HepG2 (cell line): Measurements from ENCODE around the gene NDRG2. TPM values are rescaled to one million over a fixed set of nuclear protein-coding genes. Genes with fewer than 3 reads are reported as not detected.

ENCODE experiments used
- ATAC-seq: fragments of 200-7000 bp; cut with Tn5 transposase; 3 replicates; pipeline ENCODE4 v1.9.1; 2020; ENCODE audit warnings: mild to moderate bottlenecking, moderate library complexity
- BruUV-seq: library from RNA; stranded (reverse); fragments of 400-500 nt; replicated peaks from 2 replicates; lab custom pipeline; 2021; lab: Mats Ljungman, UMichigan
- CTCF ChIA-PET: fragments of 300-600 bp; formaldehyde crosslinking; extraction: SDS; loops from one replicate; lab custom pipeline; 2021; ENCODE audit warnings: low total read pairs, inconsistent platforms, low intra/inter-chr PET ratio; lab: Yijun Ruan, JAX
- POLR2A ChIA-PET: fragments of 350-600 bp; sonication (Branson Sonifier 250); formaldehyde crosslinking; loops from one replicate; lab custom pipeline; 2020; ENCODE audit warnings: antibody characterized with exemption, inconsistent platforms; lab: Yijun Ruan, JAX
- DNase-seq: peaks from one replicate; pipeline ENCODE4 v3.0.0-alpha.2; 2015; ENCODE audit warnings: low spot score
- FAIRE-seq: peaks from 3 replicates; lab custom pipeline; 2011; peaks lifted over from hg19 to GRCh38; lab: Jason Lieb, UNC
- H2AFZ ChIP-seq: one replicate; pipeline ENCODE4 v1.6.1; 2011; ENCODE audit warnings: low read length, inconsistent platforms
- H3K27ac ChIP-seq: fragments of 300-600 bp; 3 replicates; pipeline ENCODE4 v1.8.0; 2011; ENCODE audit warnings: mixed run types, mild to moderate bottlenecking, mixed read lengths, low read length, inconsistent platforms; ENCODE audit not compliant: insufficient read depth; ENCODE audit errors: extremely low read length
- H3K27me3 ChIP-seq, 2 experiments: fragments of 200-600 bp in 1 of 2; 2 replicates in 1 of 2; 3 replicates in 1 of 2; pipeline versions ENCODE4 v1.6.0 to v1.8.0; 2011; ENCODE audit warnings: low read length in 2 of 2, mild to moderate bottlenecking in 2 of 2, moderate library complexity in 2 of 2, inconsistent platforms in 1 of 2; ENCODE audit not compliant: insufficient read depth in 2 of 2, control insufficient read depth in 1 of 2
- H3K36me3 ChIP-seq, 2 experiments: fragments of 200-600 bp in 1 of 2; replicated peaks in 1 of 2; 2 replicates in 1 of 2; 3 replicates in 1 of 2; pipeline versions ENCODE4 v1.5.1 to v1.8.0; 2011; ENCODE audit warnings: low read length in 2 of 2, inconsistent platforms in 1 of 2; ENCODE audit not compliant: insufficient read depth in 2 of 2, control insufficient read depth in 1 of 2
- H3K4me1 ChIP-seq: 2 replicates; pipeline ENCODE4 v1.5.1; 2012; ENCODE audit warnings: low read length, inconsistent platforms; ENCODE audit not compliant: insufficient read depth
- H3K4me2 ChIP-seq: 2 replicates; pipeline ENCODE4 v1.6.0; 2011; ENCODE audit warnings: low read depth, low read length, inconsistent platforms
- H3K4me3 ChIP-seq, 3 experiments: fragments of 200-600 bp in 1 of 3; sonication (generic), shearing (Covaris generic) in 1 of 3; replicated peaks in 1 of 3; 2 replicates each; pipeline ENCODE4 v1.5.1; 2011 to 2016; ENCODE audit warnings: low read length in 3 of 3, inconsistent platforms in 2 of 3, low read depth in 2 of 3, mild to moderate bottlenecking in 2 of 3, control low read depth in 1 of 3, mixed read lengths in 1 of 3; ENCODE audit not compliant: insufficient read depth in 1 of 3
- H3K79me2 ChIP-seq: one replicate; pipeline ENCODE4 v1.6.1; 2011; ENCODE audit warnings: low read length, inconsistent platforms; ENCODE audit not compliant: insufficient read depth
- H3K9ac ChIP-seq: 2 replicates; pipeline ENCODE4 v1.6.0; 2011; ENCODE audit warnings: mild to moderate bottlenecking, low read depth, low read length, inconsistent platforms; ENCODE audit not compliant: insufficient read depth
- H3K9me3 ChIP-seq: 2 replicates; pipeline ENCODE4 v1.5.1; 2012; ENCODE audit warnings: mild to moderate bottlenecking, low read length
- H4K20me1 ChIP-seq: 2 replicates; pipeline ENCODE4 v1.6.0; 2011; ENCODE audit warnings: inconsistent platforms, mild to moderate bottlenecking, low read length, moderate library complexity; ENCODE audit not compliant: insufficient read depth
- MAFK ChIP-seq, 2 experiments: IDR thresholded peaks in 1 of 2; conservative IDR thresholded peaks in 1 of 2; 2 replicates each; pipeline ENCODE4 v1.6.1; 2011; ENCODE audit warnings: improper control_type of control experiment in 2 of 2, low read length in 2 of 2
- MED8 ChIP-seq: sonication (generic); formaldehyde crosslinking; IDR thresholded peaks from 2 replicates; pipeline ENCODE4 v1.8.1; 2023; ENCODE audit warnings: mild to moderate bottlenecking, missing genetic modification reagents; ENCODE audit not compliant: insufficient replicate concordance
- NFKB2 ChIP-seq: sonication (generic); formaldehyde crosslinking; IDR thresholded peaks from 2 replicates; pipeline ENCODE4 v1.4.0; 2020; ENCODE audit warnings: missing genetic modification reagents, borderline replicate concordance
- SALL2 ChIP-seq: sonication (generic); formaldehyde crosslinking; IDR thresholded peaks from 2 replicates; pipeline ENCODE4 v1.8.1; 2023; ENCODE audit warnings: mild to moderate bottlenecking, missing genetic modification reagents, inconsistent platforms
- TFE3 ChIP-seq: IDR thresholded peaks from 2 replicates; pipeline ENCODE4 v1.6.1; 2016
- ZFYVE20 ChIP-seq: sonication (generic); formaldehyde crosslinking; IDR thresholded peaks from 2 replicates; pipeline ENCODE4 v1.8.0; 2023; ENCODE audit warnings: low read depth, mild to moderate bottlenecking, moderate library complexity, missing genetic modification reagents, borderline replicate concordance
- ZKSCAN1 ChIP-seq: fragments of 150-350 bp; IDR thresholded peaks from 2 replicates; pipeline ENCODE4 v1.6.1; 2014; ENCODE audit warnings: low read length
- ZNF354B ChIP-seq: sonication (generic); formaldehyde crosslinking; IDR thresholded peaks from 2 replicates; pipeline ENCODE4 v1.8.0; 2022; ENCODE audit warnings: mild to moderate bottlenecking, missing genetic modification reagents
- ZNF430 ChIP-seq: sonication (generic); formaldehyde crosslinking; IDR thresholded peaks from 2 replicates; pipeline ENCODE4 v1.9.0; 2021; ENCODE audit warnings: mild to moderate bottlenecking, missing genetic modification reagents
- ZNF615 ChIP-seq: sonication (generic); formaldehyde crosslinking; IDR thresholded peaks from 2 replicates; pipeline ENCODE4 v1.5.0; 2020; ENCODE audit warnings: mild to moderate bottlenecking, missing genetic modification reagents, borderline replicate concordance
- WGBS: methylation state at CpG from one replicate; pipeline ENCODE4 v1.1.6; 2017; ENCODE audit warnings: low lambda C conversion rate; 5-methylcytosine and 5-hydroxymethylcytosine counted together
- in situ Hi-C: cut with HindIII; loops from 2 replicates; pipeline ENCODE4 v1.10.0; 2017; ENCODE audit warnings: low pct_unique_long_range_greater_than_20kb; ENCODE audit not compliant: extremely low pct_ligation_motif_present
- intact Hi-C: fragments of 100-400 bp; cut with micrococcal nuclease; formaldehyde crosslinking; loops from one replicate; pipeline ENCODE4 v1.10.0; 2022; ENCODE audit not compliant: unreplicated experiment
- polyA plus RNA-seq, 8 experiments: library from polyadenylated mRNA; depleted of rRNA in 3 of 8; stranded (reverse) in 7 of 8; unstranded in 1 of 8; fragments of >200 nt; fragmentation: Illumina TruSeq in 4 of 8; extraction: Trizol in 4 of 8; gene quantifications; 2 replicates each; pipeline versions ENCODE4 v1.2.1 to v1.2.3, GENCODE V29; 2011 to 2016; ENCODE audit warnings: low read depth in 4 of 8, missing spikeins in 1 of 8, mixed read lengths in 1 of 8; ENCODE audit not compliant: insufficient read depth in 1 of 8
- total RNA-seq, 5 experiments: library from RNA; depleted of rRNA; stranded (reverse); fragments of >200 nt; fragmentation: Illumina TruSeq; extraction: Trizol; gene quantifications; 2 replicates each; pipeline ENCODE4 v1.2.3, GENCODE V29; 2016; ENCODE audit warnings: low read depth in 1 of 5
- TF ChIP-seq, protein P1 (sequence below): sonication (generic); formaldehyde crosslinking; IDR thresholded peaks from 2 replicates; pipeline ENCODE4 v1.4.0; 2020; ENCODE audit warnings: mild to moderate bottlenecking, missing genetic modification reagents, borderline replicate concordance

Gene NDRG2
- total and polyA plus RNA-seq, 2 of the 13 experiments (the other 11 are each of a cell fraction or from before 2014, with no cell fraction given), result 27.2 to 189 TPM

GRCh38 chr14:21053184-21054122, 28.6 kb upstream of the NDRG2 start (continued):
- TF ChIP-seq MAFK (conservative IDR thresholded peaks at IDR 0.05 in 1 of 2, IDR thresholded peaks at IDR 0.05 in 1 of 2; ENCODE audit: low read length in 2 of 2) (no peak), ZFYVE20 (CRISPR knock-in tag) (no peak), ZNF615 (CRISPR knock-in tag) (no peak), MED8 (CRISPR knock-in tag) (no peak), TFE3 (CRISPR knock-in tag) (peak; percentile 9; the same call in 1 of the 2 replicates), ZNF354B (CRISPR knock-in tag) (no peak), ZNF430 (CRISPR knock-in tag) (no peak), NFKB2 (no peak; the same call in 1 of the 2 replicates), ZKSCAN1 (no peak; the same call in 1 of the 2 replicates)
- TF ChIP-seq, all 625 proteins: peak for 53

DNA sequence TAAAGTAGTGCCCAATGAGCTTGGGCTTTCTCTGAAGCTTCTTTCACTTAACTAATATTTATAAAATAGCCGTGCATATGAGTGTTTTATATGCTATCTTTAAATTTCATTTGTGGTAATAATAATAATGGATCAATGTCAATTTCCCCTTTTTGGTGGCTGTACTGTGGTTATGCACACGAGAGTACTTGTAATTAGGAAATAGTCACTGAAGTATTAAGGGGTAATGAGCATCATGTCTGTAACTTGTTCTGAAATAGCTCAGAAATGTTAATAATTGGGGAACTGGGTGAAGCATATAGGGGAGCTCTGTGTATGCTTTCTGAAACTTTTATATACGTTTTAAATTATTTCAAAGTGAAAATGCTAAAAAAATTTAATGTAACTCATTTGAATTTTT, 25.7 kb upstream of the NDRG2 start:
- no peaks in the 10 kb centered on the region for H4K20me1 ChIP-seq
- CTCF ChIA-PET, result no interaction called here
- ATAC-seq, result no peak

More for the DNA sequence above, 25.7 kb upstream of the NDRG2 start:
- BruUV-seq, result no TSS peak
- POLR2A ChIA-PET, result interaction anchor here (1.0 to 4.9 kb wide), 2 partner anchors 11 to 18 kb away, joined by 4 to 26 read pairs; no protein-coding TSS in a partner anchor
- no peak overlapping the region for H3K4me2 ChIP-seq
- in situ Hi-C loops (no loop called here), intact Hi-C loops (no loop called here)
- H3K9ac ChIP-seq, result no peak overlapping the region
- peaks cover 84% of the 10 kb centered on the region for H3K4me1 ChIP-seq
- FAIRE-seq (no peak), DNase-seq (no peak)
- no peaks in the 10 kb centered on the region for H3K9me3 ChIP-seq
- no peak for TF ChIP-seq SALL2 (CRISPR knock-in tag)
- TF ChIP-seq, protein P1, sequence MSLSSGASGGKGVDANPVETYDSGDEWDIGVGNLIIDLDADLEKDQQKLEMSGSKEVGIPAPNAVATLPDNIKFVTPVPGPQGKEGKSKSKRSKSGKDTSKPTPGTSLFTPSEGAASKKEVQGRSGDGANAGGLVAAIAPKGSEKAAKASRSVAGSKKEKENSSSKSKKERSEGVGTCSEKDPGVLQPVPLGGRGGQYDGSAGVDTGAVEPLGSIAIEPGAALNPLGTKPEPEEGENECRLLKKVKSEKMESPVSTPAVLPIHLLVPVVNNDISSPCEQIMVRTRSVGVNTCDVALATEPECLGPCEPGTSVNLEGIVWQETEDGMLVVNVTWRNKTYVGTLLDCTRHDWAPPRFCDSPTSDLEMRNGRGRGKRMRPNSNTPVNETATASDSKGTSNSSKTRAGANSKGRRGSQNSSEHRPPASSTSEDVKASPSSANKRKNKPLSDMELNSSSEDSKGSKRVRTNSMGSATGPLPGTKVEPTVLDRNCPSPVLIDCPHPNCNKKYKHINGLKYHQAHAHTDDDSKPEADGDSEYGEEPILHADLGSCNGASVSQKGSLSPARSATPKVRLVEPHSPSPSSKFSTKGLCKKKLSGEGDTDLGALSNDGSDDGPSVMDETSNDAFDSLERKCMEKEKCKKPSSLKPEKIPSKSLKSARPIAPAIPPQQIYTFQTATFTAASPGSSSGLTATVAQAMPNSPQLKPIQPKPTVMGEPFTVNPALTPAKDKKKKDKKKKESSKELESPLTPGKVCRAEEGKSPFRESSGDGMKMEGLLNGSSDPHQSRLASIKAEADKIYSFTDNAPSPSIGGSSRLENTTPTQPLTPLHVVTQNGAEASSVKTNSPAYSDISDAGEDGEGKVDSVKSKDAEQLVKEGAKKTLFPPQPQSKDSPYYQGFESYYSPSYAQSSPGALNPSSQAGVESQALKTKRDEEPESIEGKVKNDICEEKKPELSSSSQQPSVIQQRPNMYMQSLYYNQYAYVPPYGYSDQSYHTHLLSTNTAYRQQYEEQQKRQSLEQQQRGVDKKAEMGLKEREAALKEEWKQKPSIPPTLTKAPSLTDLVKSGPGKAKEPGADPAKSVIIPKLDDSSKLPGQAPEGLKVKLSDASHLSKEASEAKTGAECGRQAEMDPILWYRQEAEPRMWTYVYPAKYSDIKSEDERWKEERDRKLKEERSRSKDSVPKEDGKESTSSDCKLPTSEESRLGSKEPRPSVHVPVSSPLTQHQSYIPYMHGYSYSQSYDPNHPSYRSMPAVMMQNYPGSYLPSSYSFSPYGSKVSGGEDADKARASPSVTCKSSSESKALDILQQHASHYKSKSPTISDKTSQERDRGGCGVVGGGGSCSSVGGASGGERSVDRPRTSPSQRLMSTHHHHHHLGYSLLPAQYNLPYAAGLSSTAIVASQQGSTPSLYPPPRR, result no peak
- H2AFZ ChIP-seq, result no peak overlapping the region
- H3K27ac ChIP-seq, result no peak overlapping the region
- H3K36me3 ChIP-seq, result no peaks in the 10 kb centered on the region
- H3K27me3 ChIP-seq, result no peaks in the 10 kb centered on the region
- no peaks in the 10 kb centered on the region for H3K79me2 ChIP-seq
- WGBS, result 94% methylated on average over 3 of the region's 3 CpGs
- H3K4me3 ChIP-seq, result no peak overlapping the region
